MCF 10A (cell line): ENCODE data around the gene QKI. TPM values are rescaled to one million over a fixed set of nuclear protein-coding genes. Genes with fewer than 3 reads are reported as not detected.

Experiments used
- BruUV-seq: library from RNA; stranded (reverse); fragments of 400-500 nt; replicated peaks from 2 replicates; lab custom pipeline; 2021; lab: Mats Ljungman, UMichigan
- CTCF ChIA-PET: fragments of 300-600 bp; sonication (Branson Sonifier 250); formaldehyde crosslinking; extraction: SDS; loops from one replicate; lab custom pipeline; 2021; ENCODE audit warnings: antibody characterized with exemption, inconsistent platforms; lab: Yijun Ruan, JAX
- POLR2A ChIA-PET: fragments of 300-600, 350-650 bp; sonication (Branson Sonifier 250); formaldehyde crosslinking; extraction: SDS; loops from one replicate; lab custom pipeline; 2020; ENCODE audit warnings: antibody characterized with exemption, inconsistent platforms; lab: Yijun Ruan, JAX
- DNase-seq: peaks from one replicate; pipeline ENCODE4 v3.0.0-alpha.2; 2018; ENCODE audit not compliant: unreplicated experiment
- H3K27ac Mint-ChIP-seq: one replicate; pipeline ENCODE4 v1.8.0; 2022; ENCODE audit warnings: mild to moderate bottlenecking, low read depth, mixed read lengths; ENCODE audit not compliant: unreplicated experiment
- H3K27me3 Mint-ChIP-seq: one replicate; pipeline ENCODE4 v1.8.0; 2022; ENCODE audit warnings: mixed read lengths; ENCODE audit not compliant: insufficient read depth, unreplicated experiment
- H3K36me3 Mint-ChIP-seq: one replicate; pipeline ENCODE4 v1.8.0; 2022; ENCODE audit warnings: mild to moderate bottlenecking, moderate library complexity, mixed read lengths; ENCODE audit not compliant: insufficient read depth, unreplicated experiment
- H3K4me1 Mint-ChIP-seq: one replicate; pipeline ENCODE4 v1.8.0; 2022; ENCODE audit warnings: mixed read lengths; ENCODE audit not compliant: insufficient read depth, unreplicated experiment
- H3K4me3 Mint-ChIP-seq: one replicate; pipeline ENCODE4 v1.8.0; 2022; ENCODE audit warnings: mild to moderate bottlenecking, moderate library complexity, mixed read lengths; ENCODE audit not compliant: unreplicated experiment
- H3K9me3 Mint-ChIP-seq: one replicate; pipeline ENCODE4 v1.8.0; 2022; ENCODE audit warnings: mixed read lengths; ENCODE audit not compliant: unreplicated experiment
- intact Hi-C: fragments of 100-400 bp; cut with micrococcal nuclease; formaldehyde crosslinking; loops from 2 replicates; pipeline ENCODE4 v1.14.1; 2022
- total RNA-seq: library from RNA; stranded (reverse); gene quantifications from 2 replicates; pipeline ENCODE4 v1.2.3, GENCODE V29; 2022
- TF ChIP-seq, protein P1 (sequence below): fragments of 200-600 bp; IDR thresholded peaks from one replicate; pipeline ENCODE4 v1.8.0; 2022; ENCODE audit warnings: antibody characterized with exemption, mild to moderate bottlenecking; ENCODE audit not compliant: unreplicated experiment

The QKI gene
- total RNA-seq, 1 experiment from 2014 or later: 272 TPM

DNA sequence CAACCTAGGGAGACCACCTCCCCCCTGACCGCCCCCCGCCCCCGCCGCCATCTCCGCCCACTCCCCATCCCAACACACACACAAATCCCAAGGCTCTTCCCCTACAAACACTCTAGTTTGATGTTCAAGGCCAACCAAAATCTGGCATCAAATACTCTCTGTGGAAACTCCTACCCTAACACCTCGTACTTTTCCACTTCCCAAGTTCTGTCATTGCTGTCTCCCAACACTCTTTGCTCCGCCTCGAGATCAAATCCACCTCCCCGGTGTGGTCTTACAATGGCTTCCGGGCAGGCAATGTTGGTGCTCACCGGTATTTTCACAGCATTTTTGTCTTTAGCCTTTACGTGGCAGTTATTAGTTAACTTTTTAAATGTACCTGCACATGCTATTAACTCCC lies 4.8 kb upstream of the QKI start:
- Mint-ChIP-seq H3K4me1 (no peaks in the 10 kb centered on the region), H3K27me3 (no peaks in the 10 kb centered on the region), H3K27ac (no peak overlapping the region), H3K9me3 (no peaks in the 10 kb centered on the region), H3K36me3 (peaks cover 7% of the 10 kb centered on the region), H3K4me3 (no peak overlapping the region)
- POLR2A ChIA-PET: no interaction called here
- intact Hi-C loops: no loop called here
- no TSS peak for BruUV-seq
- CTCF ChIA-PET: no interaction called here
- TF ChIP-seq, protein P1, sequence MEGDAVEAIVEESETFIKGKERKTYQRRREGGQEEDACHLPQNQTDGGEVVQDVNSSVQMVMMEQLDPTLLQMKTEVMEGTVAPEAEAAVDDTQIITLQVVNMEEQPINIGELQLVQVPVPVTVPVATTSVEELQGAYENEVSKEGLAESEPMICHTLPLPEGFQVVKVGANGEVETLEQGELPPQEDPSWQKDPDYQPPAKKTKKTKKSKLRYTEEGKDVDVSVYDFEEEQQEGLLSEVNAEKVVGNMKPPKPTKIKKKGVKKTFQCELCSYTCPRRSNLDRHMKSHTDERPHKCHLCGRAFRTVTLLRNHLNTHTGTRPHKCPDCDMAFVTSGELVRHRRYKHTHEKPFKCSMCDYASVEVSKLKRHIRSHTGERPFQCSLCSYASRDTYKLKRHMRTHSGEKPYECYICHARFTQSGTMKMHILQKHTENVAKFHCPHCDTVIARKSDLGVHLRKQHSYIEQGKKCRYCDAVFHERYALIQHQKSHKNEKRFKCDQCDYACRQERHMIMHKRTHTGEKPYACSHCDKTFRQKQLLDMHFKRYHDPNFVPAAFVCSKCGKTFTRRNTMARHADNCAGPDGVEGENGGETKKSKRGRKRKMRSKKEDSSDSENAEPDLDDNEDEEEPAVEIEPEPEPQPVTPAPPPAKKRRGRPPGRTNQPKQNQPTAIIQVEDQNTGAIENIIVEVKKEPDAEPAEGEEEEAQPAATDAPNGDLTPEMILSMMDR: no peak
- DNase-seq: no peak

DNA sequence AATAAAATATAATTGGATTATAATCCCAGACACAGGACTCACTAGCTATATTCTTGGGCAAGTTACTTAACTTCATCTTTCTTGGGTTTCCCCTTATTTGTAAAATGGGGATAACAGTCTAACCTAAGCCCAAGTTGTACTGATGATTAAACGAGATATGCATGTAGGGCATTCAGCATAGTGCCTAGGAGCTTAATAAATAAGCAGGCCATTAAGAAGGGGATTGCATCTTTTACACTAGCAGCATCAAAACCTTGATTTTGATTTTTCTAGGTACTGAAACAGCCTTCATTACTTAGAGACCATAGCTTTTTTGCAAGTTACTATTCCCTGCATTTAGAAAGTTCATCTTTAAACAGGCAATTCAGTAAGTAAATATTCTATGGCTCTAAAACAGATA lies 2.2 kb upstream of the QKI start:
- H3K36me3 Mint-ChIP-seq: peaks cover 13% of the 10 kb centered on the region
- BruUV-seq: no TSS peak
- POLR2A ChIA-PET: interaction anchor here (0.6 to 2.0 kb wide), 10 partner anchors 11 to 697 kb away, joined by 3 to 10 read pairs (median 3); no protein-coding TSS in a partner anchor

DNA sequence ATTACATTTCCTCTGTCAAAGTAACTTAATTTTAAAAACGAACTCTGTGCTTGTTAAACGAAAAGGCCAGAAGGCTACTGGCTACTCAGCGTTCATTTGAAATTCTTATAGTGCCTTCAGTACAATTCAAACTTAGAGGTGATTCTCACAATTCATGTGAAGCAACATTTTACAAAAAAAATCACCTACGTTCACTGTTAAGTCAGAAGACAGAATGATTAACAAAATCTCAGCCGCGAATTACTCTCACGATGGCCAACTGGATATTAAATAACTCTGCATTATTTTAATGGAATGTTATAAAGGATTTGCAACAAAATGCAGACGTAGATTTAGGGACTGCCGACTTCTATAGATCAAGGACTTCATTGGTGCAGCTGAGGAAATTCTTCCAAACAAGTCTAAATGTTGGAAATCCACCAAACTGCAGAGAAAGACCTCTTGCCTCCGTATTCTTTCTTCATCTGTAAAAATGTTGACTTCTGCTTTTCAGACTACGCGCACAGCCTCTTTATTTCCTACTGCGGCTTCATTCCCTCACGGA lies 1.6 kb upstream of the QKI start:
- Mint-ChIP-seq H3K4me3 (peak overlapping the region; percentile 78), H3K36me3 (peaks cover 13% of the 10 kb centered on the region), H3K4me1 (no peaks in the 10 kb centered on the region), H3K27ac (peak overlapping the region; percentile 75), H3K27me3 (no peaks in the 10 kb centered on the region), H3K9me3 (no peaks in the 10 kb centered on the region)
- TF ChIP-seq, protein P1: no peak
- intact Hi-C loops: loop anchor here (1.0 kb wide), 1 partner anchor 59 kb away; no protein-coding TSS in a partner anchor
- ChIA-PET CTCF (interaction anchor here (0.6 kb wide), 1 partner anchor 8 kb away, joined by 3 read pairs; no protein-coding TSS in a partner anchor), POLR2A (interaction anchor here (0.6 to 2.0 kb wide), 10 partner anchors 11 to 697 kb away, joined by 3 to 10 read pairs (median 3); no protein-coding TSS in a partner anchor)
- DNase-seq: no peak
- BruUV-seq: TSS peak; percentile 64

More for the DNA sequence above, 2.2 kb upstream of the QKI start:
- H3K4me3 Mint-ChIP-seq: peak overlapping the region; percentile 78
- no peaks in the 10 kb centered on the region for H3K27me3 Mint-ChIP-seq
- DNase-seq: no peak
- intact Hi-C loops: no loop called here
- H3K4me1 Mint-ChIP-seq: no peaks in the 10 kb centered on the region
- peak overlapping the region; percentile 75 for H3K27ac Mint-ChIP-seq
- CTCF ChIA-PET: interaction anchor here (0.5 to 1.2 kb wide), 4 partner anchors 7 to 384 kb away, joined by 3 to 5 read pairs (median 4); no protein-coding TSS in a partner anchor
- no peaks in the 10 kb centered on the region for H3K9me3 Mint-ChIP-seq
- TF ChIP-seq, protein P1: no peak

DNA sequence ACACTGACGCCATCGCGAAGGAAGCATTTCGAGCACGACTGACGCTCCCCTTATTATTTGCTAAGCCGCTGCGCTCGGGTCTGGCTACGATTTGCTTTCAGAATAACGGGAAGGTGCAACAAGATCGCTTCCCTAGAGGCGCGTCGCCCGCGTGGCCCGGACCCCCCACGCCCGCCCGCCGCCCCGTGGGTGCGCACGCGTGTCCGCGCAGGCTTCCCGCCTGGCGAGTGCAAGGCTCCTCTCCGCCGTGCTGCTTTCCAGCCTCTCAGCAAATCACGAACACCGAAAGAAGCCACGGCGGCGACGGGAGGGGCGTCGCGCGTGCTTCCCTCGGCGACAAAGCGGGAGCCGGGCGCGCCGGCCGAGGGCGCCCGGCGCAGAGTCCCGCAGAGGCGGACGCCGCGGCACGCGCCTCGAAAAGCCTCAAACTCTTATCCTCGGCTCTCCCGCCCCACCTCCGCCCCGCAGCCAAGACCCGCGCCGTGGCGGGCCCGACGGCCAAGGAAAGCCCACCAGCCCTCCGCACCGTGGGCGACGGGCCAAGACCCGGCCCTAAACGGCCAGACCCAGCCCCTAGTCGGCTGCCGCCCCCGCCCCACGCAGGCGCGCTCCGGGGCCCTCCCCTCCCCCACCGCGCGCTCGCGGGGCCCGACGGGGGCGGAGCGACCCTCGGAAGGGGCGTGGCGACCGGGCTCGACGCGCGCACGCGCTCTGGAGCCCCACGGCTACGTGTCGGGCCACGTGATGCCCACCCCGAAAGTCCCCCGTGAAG lies 987 bp upstream of the QKI start:
- TF ChIP-seq, protein P1: no peak
- peaks cover 4% of the 10 kb centered on the region for H3K4me1 Mint-ChIP-seq
- H3K9me3 Mint-ChIP-seq: no peaks in the 10 kb centered on the region
- H3K27ac Mint-ChIP-seq: peak overlapping the region; percentile 75
- ChIA-PET CTCF (no interaction called here), POLR2A (interaction anchor here (0.7 to 2.0 kb wide), 4 partner anchors 14 to 425 kb away, joined by 3 to 10 read pairs (median 4); no protein-coding TSS in a partner anchor)
- no TSS peak for BruUV-seq
- peak; percentile 86 for DNase-seq
- peaks cover 13% of the 10 kb centered on the region for H3K36me3 Mint-ChIP-seq
- no peaks in the 10 kb centered on the region for H3K27me3 Mint-ChIP-seq
- intact Hi-C loops: loop anchor here (1.0 kb wide), 1 partner anchor 59 kb away; no protein-coding TSS in a partner anchor
- peak overlapping the region; percentile 78 for H3K4me3 Mint-ChIP-seq
